Cortex of kidney (tissue), 1 donor: ENCODE measurements around the gene TRIM67.
"Not testable (repeated sequence)": the region's sequence is repeated elsewhere in the genome, so short reads cannot be mapped to it uniquely, and the experiment has no call there.

ENCODE experiments used
- DNase-seq: peaks from one replicate; lab custom pipeline; 2025; lab: John Stamatoyannopoulos, UW

The TRIM67 gene

DNA sequence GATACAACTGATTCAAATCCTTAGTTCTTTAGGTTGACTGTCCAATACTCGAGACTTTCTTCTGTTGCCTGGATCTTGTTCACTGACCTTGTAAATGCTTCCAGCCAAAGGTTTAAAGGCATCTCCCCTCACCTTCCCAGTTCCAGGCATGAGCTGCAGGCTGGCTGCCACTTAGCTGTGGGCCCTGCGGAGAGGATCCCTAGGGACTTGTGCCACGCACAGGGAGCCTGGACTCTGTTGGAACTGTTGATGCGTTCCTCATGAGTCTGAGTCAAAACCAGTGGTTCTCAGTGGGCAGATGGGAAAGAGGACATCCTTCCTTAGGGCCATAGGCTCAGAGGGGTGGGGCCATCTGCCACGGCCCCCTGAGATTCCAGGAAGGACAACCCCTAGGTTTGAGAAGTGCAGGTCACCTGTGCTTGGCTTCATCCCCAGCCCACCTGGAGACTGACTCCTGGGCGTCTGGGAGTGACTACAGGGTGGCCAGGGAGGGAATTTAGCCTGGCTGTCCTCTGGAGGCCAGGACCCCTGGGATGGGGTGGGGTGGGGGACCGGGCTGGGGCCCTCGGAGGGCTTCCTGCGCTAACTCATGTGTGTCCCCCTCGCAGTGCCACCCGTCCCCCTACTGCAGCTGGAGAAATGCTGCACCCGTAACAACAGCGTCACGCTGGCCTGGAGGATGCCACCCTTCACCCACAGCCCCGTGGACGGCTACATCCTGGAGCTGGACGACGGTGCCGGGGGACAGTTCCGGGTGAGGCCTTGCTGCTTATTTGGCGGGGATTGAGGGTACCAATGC, 41.6 kb downstream of the TRIM67 start:
- no peak for DNase-seq

DNA sequence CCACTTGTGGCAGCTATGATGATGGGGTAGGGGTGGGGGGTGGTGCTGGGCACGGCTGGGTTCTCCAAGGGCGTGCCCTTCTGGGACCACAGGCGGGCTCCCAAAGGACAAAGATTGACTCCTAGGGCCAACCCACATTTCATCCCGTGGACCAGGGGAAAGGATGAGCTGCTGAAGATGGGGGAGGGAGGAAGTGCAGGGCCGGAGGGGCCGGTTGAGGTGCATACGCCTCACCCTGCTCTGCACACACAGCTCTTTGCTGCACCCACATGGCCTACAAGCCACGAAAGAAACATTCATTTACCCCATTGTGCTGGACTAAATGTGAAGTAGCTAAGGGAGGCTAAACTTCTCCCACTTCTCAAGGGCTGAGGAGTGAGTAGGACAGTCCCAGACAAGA, 45.0 kb downstream of the TRIM67 start:
- no peak for DNase-seq

DNA sequence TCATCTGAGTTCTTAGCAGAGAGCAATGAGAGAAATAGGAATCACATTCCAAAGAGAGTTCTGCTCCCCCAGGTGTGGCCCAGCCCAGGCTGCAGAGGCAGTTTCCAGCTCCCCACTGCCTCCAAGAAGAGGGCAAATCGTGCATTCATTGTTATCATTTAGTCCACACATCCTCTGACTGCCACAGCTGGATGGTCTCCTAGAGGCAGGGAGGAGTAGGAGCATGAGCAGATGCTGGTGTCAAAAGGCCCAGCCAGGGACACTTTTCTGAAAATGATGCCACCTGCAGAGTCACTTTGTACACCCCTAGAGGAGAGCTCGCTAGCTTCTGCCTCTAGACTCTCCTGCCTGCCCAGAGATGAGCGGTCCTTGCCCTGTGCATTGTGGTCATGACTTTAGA, 45.6 kb downstream of the TRIM67 start:
- no peak for DNase-seq

DNA sequence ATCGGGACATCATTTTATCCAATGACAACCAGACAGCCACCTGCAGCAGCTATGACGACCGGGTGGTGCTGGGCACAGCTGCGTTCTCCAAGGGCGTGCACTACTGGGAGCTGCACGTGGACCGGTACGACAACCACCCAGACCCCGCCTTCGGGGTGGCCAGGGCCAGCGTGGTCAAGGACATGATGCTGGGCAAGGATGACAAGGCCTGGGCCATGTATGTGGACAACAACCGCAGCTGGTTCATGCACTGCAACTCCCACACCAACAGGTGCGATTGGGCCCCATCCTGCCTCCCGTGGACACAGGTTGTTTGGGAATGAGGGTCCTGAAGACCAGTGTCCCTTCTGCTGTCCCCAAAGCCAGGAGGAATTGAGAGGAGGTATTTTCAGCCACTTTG, 47.1 kb downstream of the TRIM67 start:
- DNase-seq: no peak

DNA sequence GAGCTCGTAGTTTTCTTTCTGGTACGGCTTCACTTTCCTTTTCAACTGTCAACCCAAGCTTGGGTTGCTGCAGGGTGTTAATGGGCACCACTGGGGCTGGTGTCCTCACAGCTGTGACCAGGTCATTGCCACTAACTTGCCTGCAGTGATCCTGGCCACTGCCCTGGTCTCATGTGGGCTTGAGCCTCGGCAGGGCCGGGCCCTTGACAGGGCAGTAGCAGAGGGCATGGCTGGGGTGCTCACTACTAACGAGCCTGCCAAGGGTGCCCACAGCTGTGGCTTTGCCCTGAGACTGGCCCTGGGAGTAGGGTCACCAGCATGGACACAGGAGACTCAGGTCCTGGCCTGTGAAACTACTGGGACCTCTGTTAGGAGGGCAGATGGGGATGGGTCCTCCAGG, 47.7 kb downstream of the TRIM67 start:
- DNase-seq: no peak

DNA sequence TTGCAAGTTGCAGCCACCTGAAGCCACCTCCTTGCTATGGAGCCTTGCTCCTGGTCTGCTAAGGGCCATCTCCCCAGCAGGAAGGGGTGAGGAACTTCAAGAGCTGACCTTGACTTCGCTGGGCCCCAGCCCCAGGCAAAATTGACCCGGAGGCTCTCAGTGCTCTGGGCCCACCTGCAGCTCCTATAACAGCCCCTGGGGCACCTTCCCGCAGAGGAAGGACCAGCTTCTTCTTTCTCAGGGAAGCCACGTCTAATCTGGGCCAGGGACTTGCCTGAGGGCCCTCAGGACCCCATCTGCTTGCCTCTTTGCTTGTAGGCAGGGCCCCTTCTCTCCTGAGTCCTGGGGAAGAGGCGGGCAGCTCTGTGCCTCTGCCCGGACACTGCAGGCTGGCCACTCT, 48.3 kb downstream of the TRIM67 start:
- no peak for DNase-seq

DNA sequence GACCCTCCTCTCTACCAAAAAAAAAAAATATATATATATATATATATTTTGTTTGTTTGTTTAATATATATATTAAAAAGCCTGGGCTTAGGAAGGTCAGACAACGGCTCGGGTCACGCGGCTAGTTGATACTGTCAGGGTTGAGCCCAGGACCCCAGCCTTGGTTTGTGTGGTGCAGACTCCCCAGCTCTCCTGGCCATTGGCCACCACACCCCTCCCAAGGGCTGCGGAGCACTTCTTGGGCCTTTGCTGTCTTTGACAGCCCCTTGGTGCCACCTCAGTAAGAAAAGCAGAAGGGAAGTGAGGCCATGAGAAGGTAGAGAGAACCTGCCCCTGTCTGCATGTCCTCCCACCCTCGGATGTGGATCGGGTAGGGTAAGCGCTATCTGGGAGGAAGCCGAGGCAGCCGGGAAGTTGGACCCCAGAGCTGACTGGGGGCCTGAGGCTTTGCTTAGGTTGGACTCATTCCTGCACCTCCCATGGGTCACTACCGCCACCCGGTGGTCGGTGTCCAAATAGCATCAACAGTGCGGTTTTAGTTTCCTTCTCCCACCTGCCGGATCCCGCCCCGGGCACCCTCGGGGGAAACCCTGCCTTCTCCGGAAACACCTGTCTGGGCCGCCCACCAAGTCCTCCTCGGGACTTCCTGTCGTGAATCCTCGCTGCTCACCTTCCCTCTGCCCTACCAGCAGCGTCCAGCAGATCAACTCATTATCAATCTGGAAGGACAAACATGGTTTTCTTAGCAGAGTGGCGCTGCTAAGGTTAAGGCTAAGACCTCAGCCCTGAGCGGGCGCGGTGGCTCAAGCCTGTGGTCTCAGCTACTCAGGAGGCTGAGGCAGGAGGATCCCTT, 49.4 kb downstream of the TRIM67 start:
- no peak for DNase-seq

DNA sequence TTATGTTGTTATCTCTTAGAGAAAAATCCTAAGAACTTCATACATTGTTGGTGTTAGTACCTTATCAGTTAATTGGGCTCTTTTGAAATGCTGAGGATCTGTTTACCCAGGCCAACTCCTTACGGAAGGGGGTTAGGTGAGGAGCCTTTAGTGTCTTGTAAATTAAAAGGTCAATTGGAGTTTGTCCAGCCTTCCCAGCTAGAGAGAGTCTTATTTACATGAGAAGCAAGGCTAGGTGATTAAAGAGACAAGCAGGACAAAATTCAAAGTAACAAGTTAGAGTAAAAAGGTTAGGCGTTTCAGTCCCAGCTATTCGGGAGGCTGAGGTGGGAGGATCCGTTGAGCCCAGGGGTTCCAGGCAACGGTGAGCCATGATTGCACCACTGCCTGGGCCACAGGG, 50.4 kb downstream of the TRIM67 start:
- not testable (repeated sequence) for DNase-seq

DNA sequence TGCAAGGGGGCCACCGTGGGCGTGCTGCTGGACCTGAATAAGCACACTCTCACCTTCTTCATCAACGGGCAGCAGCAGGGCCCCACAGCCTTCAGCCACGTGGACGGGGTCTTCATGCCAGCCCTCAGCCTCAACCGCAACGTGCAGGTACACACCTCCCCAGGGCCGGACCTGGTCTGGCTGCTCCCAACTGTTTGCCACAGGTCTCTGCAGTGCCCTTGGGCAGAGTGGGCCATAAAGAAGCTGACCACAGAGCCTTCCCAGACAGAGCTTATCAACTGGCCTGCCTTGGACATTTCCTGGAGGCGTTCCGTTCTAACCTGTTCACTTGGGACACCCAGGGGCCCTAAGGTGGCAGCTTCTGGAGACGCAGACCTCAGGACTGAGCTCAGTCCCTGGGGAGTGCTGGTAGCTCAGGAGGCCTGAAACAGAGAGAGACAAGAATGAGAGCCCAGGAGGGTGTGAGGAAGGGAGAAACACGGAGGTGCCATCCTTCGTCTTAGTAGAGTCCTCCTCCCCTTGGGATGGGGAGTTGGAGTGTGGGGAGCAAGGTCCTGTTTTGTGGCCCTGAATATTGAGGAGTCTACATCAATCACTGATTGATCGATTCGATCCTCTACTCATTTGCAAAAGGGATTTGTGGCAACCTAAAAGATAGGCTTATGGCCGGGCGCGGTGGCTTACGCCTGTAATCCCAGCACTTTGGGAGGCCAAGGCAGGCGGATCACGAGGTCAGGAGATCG, 52.1 kb downstream of the TRIM67 start:
- no peak for DNase-seq

DNA sequence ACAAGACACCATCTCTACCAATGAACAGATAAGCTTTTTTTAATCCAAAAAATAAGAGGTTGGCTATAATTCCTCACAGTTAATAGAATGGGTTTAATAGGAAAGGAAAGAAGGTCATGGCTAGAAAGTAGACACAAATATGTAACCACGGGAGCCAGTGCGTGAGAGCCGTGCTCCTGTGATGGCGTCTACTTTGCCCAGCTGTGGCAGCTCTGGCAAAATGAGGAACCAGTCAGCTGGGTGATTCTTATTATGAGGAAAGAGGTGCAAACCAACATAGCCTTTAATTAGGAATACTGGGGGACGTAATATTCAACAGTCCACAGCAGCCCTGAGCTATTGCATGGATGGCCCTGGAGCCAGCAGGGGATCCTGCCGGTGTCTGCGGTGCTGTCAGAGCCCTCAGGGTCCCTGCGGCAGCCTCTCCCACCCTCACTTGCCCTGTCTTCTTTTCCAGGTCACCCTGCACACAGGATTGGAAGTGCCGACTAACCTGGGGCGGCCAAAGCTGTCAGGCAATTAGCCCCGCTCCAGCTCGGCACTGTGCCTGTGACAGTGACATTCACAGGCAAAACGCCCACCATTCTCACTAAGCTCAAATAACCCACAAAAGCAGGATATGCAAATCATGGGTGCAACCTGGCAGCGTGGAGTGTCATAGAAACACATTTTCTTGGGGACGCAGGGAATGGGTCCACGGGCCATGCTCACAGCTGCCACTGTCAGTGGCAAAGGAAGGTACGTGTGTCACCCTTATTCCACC, 53.2 kb downstream of the TRIM67 start:
- DNase-seq: no peak

DNA sequence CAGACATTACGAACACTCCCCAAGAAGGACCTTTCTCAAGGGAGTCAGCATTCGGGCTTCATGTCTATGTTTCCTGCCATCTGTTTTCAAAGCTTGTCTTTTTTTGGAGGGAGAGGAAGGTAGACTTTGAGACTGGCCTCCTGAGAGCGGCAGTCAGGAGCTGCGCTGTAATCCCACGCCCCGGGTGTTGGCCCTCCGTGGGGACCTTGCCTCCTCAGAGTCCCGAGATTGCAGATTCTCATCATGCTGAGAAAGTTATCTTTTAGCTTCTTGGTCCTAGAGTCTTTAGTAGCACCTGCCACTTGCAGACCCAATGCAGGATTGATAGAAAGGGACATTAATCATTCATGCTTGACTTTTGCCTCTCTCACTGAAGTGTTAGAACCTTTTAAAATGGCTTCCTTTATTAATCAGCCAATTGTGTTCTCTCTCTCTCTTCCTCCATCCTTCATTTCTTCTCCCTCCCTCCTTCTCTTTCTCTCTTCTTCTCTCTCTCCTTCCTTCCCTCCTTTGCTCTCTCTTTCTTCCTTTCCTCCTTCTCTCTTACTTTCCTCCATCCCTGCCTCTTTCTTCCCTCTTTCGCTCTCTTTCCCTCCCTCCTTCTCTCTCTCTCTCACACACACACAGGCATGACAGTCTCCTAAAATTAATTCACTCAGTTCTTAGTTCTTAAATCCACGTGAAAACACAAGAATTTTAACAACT, 54.0 kb downstream of the TRIM67 start:
- no peak for DNase-seq

DNA sequence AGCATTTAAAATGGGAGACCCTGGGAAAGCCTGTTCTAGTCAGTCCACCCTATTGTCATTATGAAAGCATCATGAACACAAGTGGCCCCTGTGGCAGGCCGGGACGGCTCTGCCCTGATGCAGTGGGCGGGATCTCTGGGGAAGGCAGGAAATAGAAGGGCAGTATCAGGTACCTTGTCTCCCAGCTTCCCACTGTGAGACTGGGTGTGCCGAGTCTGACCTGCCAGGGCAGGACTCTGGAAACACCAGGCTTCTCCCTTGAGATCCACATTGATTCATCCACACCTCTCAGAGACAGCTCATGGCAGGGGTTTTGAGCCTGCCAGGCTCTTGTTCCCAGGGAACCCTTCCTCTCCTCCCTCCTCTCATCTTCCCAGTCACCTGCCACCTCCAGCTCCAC, 54.6 kb downstream of the TRIM67 start:
- no peak for DNase-seq

DNA sequence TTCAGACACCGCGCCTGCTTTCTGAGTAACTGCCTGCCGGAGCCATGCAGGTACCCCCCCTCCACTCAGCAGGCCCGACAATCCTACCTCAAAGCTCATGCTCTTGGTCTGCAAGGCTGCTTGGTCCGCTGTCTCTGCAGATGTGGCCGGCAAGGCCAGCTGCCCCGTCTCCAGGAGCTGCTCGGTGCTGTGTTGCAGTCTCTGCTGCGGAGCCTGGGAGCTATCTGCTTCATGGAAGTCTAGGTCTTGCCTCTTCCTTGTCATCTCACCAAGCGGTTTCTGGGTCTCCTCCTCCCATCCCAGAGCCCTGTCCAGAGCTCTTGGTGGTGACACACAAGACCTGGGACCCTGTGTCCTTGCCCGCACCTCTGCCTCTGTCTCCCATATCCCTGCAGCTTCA, 55.2 kb downstream of the TRIM67 start:
- DNase-seq: no peak

DNA sequence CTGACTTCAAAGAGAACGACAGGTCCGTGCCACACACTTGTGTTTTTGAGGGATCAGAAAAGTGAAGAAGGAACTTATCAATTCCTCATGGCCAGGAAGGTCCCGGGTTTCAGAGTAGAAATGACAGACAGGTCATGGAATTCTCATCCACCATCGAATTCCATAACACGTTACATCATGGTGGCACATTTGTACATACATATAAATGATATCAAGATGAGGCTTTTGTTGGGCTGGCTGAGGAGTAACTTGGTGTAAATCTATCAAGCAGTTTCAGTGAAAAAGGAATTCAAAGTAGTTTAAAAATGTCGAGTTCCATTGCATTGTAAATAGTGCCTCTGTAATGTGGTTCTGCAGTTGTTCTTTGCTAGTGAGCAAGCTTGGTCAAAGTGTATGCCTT, 56.2 kb downstream of the TRIM67 start:
- DNase-seq: no peak

DNA sequence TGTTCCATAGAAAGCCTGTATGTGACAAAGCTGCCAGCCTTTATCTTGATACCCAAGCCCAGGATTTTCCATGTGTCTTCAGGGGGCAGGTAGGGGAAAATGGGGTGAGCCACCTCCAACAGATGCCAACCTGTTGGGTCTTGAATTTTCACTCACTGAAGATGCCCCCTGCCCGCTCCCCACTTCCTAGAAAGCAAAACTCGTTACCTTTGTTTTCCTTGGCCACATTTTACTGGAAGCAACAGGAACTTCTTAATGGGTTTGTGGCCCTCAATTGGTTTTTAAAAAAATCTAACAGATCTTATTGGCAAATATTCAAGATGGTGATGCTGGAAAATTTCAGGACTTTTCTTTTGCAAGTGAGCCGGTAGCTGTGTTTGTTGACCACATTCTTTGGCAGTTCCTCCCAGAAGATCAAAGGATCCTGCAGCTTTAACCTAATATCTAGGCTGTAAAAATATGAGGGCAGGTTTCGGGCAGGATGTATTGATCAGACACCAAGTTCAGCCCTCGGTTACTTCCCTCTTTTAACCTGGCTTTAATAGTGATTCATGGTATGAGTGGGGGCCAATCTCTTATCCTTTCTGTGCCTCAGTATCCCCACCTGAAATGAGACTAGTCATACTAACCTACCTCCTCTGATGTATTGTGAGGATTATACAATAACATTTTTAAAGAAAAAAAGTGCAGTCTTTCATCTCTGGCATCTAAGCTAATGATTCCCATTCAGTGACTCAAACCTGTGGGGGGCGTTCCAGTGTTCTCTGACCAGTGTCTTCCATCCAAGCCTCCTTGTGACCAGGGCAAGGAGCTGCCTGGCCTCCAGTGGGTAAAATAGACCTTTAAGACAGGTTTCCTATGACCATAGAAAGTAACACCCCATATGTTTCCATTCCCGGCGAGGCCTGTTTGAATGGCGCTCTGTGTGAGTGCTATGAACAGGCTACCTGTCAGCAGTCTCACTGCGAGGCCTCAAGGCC, 57.9 kb downstream of the TRIM67 start:
- no peak for DNase-seq

DNA sequence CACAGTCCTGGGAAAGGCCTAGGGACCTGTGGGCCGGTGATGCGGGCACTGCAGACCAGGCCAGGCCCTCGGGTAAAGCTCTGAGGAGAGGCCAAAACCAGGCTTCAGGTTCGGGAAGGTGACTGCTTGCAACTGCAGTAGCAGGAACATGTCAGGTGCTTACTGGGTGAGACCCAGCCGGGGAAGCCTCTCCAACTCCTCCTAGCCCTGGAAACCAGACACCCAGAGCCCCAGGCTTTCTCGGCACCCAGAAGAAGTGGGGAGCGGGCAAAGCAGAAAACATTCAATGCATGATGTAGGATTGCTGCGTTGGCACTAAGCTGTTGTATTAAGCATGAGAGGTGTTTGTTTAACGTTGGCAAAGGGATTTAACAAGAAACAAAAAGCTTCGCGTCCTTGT, 58.9 kb downstream of the TRIM67 start:
- DNase-seq: no peak

DNA sequence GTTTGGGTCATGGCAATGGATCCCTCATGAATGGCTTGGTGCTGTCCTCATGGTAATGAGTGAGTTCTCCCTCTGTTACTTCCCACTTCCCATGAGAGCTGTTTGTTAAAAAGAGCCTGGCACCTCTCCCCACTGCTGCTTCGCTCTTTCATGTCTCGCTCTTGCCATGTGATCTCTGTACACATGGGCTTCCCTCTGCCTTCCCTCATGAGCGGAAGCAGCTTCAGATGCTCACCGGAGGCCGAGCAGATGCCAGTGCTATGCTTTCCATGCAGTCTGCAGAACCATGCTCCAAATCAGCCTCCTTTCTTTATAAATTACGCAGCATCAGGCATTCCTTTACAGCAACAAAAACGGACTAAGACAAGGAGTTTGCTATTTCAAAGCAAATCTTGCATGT, 64.3 kb downstream of the TRIM67 start:
- no peak for DNase-seq

DNA sequence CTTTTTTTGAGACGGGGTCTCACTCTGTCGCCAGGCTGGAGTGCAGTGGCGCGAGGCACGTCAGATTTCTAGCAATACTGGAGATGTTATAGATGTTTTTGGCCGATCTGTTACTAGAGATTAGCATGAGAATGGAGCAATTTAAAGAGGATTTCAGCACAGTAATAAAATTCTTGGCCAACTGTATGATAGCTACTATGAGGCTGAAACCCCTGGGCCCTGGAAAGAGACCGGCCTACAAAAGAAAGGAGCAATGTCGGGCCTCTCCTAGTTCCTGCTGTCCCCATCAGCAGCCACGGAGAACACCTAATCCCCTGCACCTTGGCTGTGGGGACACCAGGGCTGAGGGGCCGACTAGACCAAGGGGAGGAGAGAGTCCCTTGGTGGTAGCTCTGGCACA, 69.7 kb downstream of the TRIM67 start:
- DNase-seq: no peak

DNA sequence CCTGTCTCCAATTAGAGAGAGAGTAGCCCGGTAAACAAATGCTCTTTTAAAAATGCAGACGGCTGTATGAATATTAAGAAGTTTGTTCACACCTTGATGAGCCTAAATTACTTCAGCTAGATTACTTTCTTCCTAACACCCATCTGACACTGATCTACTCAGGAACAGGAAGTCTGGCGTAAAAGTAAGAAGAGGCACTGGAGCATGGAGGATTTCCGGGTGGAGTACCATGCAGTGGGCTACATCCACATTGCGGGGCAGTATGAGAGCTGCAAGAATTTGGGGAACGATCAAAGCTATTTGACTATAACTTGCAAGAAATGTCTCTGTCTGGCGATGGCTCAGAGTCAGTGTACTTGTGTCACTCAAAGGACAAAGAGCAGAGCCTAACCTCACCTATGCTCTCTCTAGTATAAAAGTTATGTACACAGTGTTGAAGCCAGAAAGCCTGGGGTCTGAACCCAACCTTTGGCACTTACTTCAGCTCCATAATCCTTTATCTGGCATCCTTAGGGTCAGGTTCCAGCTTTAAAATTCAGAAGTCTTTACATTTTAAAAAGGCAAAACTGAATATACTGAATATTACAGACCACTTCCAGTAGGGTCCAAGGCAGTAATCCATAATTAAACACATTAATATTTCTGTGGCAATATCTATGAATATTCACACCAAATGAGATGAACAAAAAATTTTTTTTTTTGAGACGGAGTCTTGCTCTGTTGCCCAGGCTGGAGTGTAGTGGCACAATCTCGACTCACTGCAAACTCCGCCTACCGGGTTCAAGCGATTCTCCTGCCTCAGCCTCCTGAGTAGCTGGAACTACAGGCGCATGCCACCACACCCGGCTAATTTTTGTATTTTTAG, 71.2 kb downstream of the TRIM67 start:
- no peak for DNase-seq
